Mesenchymal stem cell (in vitro differentiated cells and primary cell): ENCODE results near the gene TERT.

ENCODE experiments used
- DNase-seq: peaks from one replicate; pipeline ENCODE4 v3.0.0-alpha.2; 2013
- H2AFZ ChIP-seq: one replicate; pipeline ENCODE4 v1.6.1; 2013; ENCODE audit warnings: low read depth, mild to moderate bottlenecking, control low read depth, inconsistent platforms, low read length, moderate library complexity
- H2AK5ac ChIP-seq: 2 replicates; pipeline ENCODE4 v1.6.1; 2013; ENCODE audit warnings: low read length, moderate library complexity, mild to moderate bottlenecking, inconsistent platforms; ENCODE audit not compliant: severe bottlenecking
- H2BK120ac ChIP-seq: one replicate; pipeline ENCODE4 v1.6.1; 2013; ENCODE audit warnings: low read depth, mild to moderate bottlenecking, inconsistent platforms, low read length, moderate library complexity
- H2BK12ac ChIP-seq, 2 experiments: one replicate each; pipeline ENCODE4 v1.6.1; 2013; ENCODE audit warnings: inconsistent platforms in 2 of 2, low read length in 2 of 2, mild to moderate bottlenecking in 2 of 2, moderate library complexity in 2 of 2, control low read depth in 1 of 2
- H2BK15ac ChIP-seq: one replicate; pipeline ENCODE4 v1.6.1; 2013; ENCODE audit warnings: mild to moderate bottlenecking, low read depth, inconsistent platforms; ENCODE audit not compliant: poor library complexity, severe bottlenecking
- H2BK5ac ChIP-seq: 2 replicates; pipeline ENCODE4 v1.6.1; 2013; ENCODE audit warnings: low read depth, mild to moderate bottlenecking, low read length, control low read depth, inconsistent platforms; ENCODE audit not compliant: poor library complexity, severe bottlenecking
- H3K14ac ChIP-seq, 2 experiments: one replicate each; pipeline ENCODE4 v1.6.1; 2013; ENCODE audit warnings: inconsistent platforms in 2 of 2, low read length in 2 of 2, control low read depth in 1 of 2, mild to moderate bottlenecking in 1 of 2, moderate library complexity in 1 of 2
- H3K18ac ChIP-seq, 2 experiments: one replicate each; pipeline ENCODE4 v1.6.1; 2013; ENCODE audit warnings: inconsistent platforms in 2 of 2, low read length in 2 of 2, control low read depth in 1 of 2, low read depth in 1 of 2, mild to moderate bottlenecking in 1 of 2
- H3K23ac ChIP-seq, 2 experiments: one replicate each; pipeline ENCODE4 v1.6.1; 2013; ENCODE audit warnings: inconsistent platforms in 2 of 2, low read length in 2 of 2, mild to moderate bottlenecking in 2 of 2, moderate library complexity in 2 of 2, control low read depth in 1 of 2
- H3K27ac ChIP-seq: 2 replicates; pipeline ENCODE4 v1.5.1; 2013; ENCODE audit warnings: mild to moderate bottlenecking, moderate library complexity, low read length, control low read depth, inconsistent platforms; ENCODE audit not compliant: poor library complexity, severe bottlenecking
- H3K27me3 ChIP-seq, 2 experiments: 2 replicates each; pipeline versions ENCODE4 v1.6.1 to v1.7.0; 2013; ENCODE audit warnings: low read length in 2 of 2, mild to moderate bottlenecking in 2 of 2, moderate library complexity in 2 of 2, control low read depth in 1 of 2, inconsistent platforms in 1 of 2; ENCODE audit not compliant: control insufficient read depth in 1 of 2, insufficient read depth in 1 of 2
- H3K36me3 ChIP-seq, 2 experiments: 2 replicates each; pipeline versions ENCODE4 v1.6.1 to v1.7.0; 2013; ENCODE audit warnings: low read length in 2 of 2, control low read depth in 1 of 2, inconsistent platforms in 1 of 2, low read depth in 1 of 2, mild to moderate bottlenecking in 1 of 2; ENCODE audit not compliant: insufficient read depth in 2 of 2, control insufficient read depth in 1 of 2
- H3K4ac ChIP-seq, 2 experiments: one replicate each; pipeline ENCODE4 v1.6.1; 2013; ENCODE audit warnings: inconsistent platforms in 2 of 2, low read length in 2 of 2, mild to moderate bottlenecking in 2 of 2, moderate library complexity in 2 of 2, control low read depth in 1 of 2, low read depth in 1 of 2
- H3K4me1 ChIP-seq: 2 replicates; pipeline ENCODE4 v1.6.1; 2013; ENCODE audit warnings: low read depth, low read length, control low read depth; ENCODE audit not compliant: control insufficient read depth, insufficient read depth
- H3K4me2 ChIP-seq: 2 replicates; pipeline ENCODE4 v1.6.1; 2013; ENCODE audit warnings: low read length, mild to moderate bottlenecking, inconsistent platforms; ENCODE audit not compliant: poor library complexity, severe bottlenecking
- H3K4me3 ChIP-seq, 2 experiments: 2 replicates each; pipeline versions ENCODE4 v1.5.1 to v1.7.0; 2013; ENCODE audit warnings: low read length in 2 of 2, mild to moderate bottlenecking in 2 of 2, control low read depth in 1 of 2, low read depth in 1 of 2; ENCODE audit not compliant: insufficient read depth in 1 of 2
- H3K79me1 ChIP-seq: replicated peaks from 2 replicates; pipeline ENCODE4 v1.6.1; 2013; ENCODE audit warnings: mild to moderate bottlenecking, control low read depth, low read length, inconsistent platforms; ENCODE audit not compliant: poor library complexity, severe bottlenecking
- H3K9ac ChIP-seq: 2 replicates; pipeline ENCODE4 v1.7.0; 2013; ENCODE audit warnings: mild to moderate bottlenecking, low read length, moderate library complexity
- H3K9me3 ChIP-seq: 2 replicates; pipeline ENCODE4 v1.7.0; 2013; ENCODE audit warnings: mild to moderate bottlenecking, low read length; ENCODE audit not compliant: control insufficient read depth
- H4K8ac ChIP-seq: one replicate; pipeline ENCODE4 v1.6.1; 2013; ENCODE audit warnings: inconsistent platforms, mild to moderate bottlenecking, low read length, moderate library complexity
- H4K91ac ChIP-seq: one replicate; pipeline ENCODE4 v1.6.1; 2013; ENCODE audit warnings: mild to moderate bottlenecking, low read length, inconsistent platforms
- WGBS: methylation state at CpG from one replicate; pipeline ENCODE4 v1.1.7; 2013; ENCODE audit warnings: mixed read lengths; 5-methylcytosine and 5-hydroxymethylcytosine counted together

The TERT gene

DNA sequence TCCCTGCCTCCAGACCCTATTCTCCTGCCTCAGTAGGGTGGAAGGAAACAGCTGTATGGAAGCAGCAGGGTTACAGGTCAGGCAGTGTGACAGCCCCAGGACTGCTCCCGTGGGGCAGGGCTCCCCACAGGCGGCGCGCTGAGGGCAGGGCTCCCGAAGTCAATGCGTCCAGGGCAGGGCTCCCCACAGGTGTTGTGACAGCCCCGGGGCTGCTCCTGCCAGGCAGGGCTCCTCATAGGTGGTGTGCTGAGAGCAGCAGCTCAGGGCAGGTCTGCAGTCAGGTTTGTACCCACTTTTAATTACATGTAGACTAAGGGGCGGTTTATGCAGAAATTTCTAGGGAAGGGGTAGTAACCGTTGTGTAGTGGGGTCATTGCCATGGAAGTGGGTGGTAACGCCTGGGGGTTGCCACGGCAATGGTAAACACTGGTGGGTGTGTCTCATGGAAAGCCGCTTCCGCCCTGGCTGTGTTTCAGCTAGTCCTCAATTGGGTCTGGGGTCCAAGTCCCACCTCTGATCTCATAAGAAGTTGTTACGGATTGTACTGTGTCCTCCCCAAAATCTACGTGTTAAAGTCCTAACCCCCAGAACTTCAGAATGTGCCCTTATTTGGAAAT is 16.7 kb upstream of the TERT start:
- H2BK5ac ChIP-seq = no peak overlapping the region
- peaks cover 4% of the 10 kb centered on the region for H3K9me3 ChIP-seq
- H2BK15ac ChIP-seq = no peak overlapping the region
- no peak overlapping the region for H3K4me2 ChIP-seq
- no peak overlapping the region for H3K27ac ChIP-seq
- H3K36me3 ChIP-seq = peaks cover 0 to 3% of the 10 kb centered on the region in 2 experiments
- DNase-seq = no peak
- H3K79me1 ChIP-seq = no peaks in the 10 kb centered on the region
- H2BK12ac ChIP-seq = no peak overlapping the region
- no peak overlapping the region for H2BK120ac ChIP-seq
- H4K8ac ChIP-seq = no peak overlapping the region
- peaks cover 0 to 44% of the 10 kb centered on the region in 2 experiments for H3K27me3 ChIP-seq
- no peak overlapping the region for H3K18ac ChIP-seq
- no peak overlapping the region for H3K9ac ChIP-seq
- H2AK5ac ChIP-seq = no peak overlapping the region
- no peak overlapping the region for H2AFZ ChIP-seq
- H3K14ac ChIP-seq = no peak overlapping the region
- H3K4ac ChIP-seq = no peak overlapping the region
- H4K91ac ChIP-seq = no peak overlapping the region
- 86% methylated on average over 14 of the region's 15 CpGs for WGBS
- no peak overlapping the region for H3K23ac ChIP-seq
- peaks cover 10% of the 10 kb centered on the region for H3K4me1 ChIP-seq
- H3K4me3 ChIP-seq = no peak overlapping the region

DNA sequence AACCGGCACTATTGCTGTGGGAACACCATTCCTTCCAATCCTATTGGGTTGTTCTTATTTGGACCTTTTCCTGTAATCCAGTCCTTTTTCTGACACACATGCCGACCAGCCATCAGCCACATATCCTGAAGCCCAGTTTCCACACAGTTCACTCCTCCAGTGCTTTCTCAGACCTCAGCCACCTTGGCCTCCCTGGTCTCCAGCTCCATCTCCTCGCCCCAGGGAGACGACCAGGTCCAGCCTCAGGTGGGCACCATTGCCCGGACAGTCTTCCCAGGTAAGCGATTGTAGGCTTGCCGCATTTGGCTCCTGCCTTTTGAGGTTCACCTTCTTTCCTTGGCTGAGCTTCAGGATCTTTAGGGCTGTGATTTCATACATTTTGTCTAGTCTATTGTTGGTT is 15.2 kb upstream of the TERT start:
- no peak overlapping the region for H4K91ac ChIP-seq
- H3K23ac ChIP-seq = no peak overlapping the region
- no peak overlapping the region for H2AFZ ChIP-seq
- H2BK120ac ChIP-seq = no peak overlapping the region
- no peaks in the 10 kb centered on the region for H3K4me1 ChIP-seq
- H2BK15ac ChIP-seq = no peak overlapping the region
- no peak overlapping the region for H3K4ac ChIP-seq
- no peak overlapping the region for H2AK5ac ChIP-seq
- no peak overlapping the region for H4K8ac ChIP-seq
- WGBS = 88% methylated on average over 7 of the region's 7 CpGs
- no peak overlapping the region for H3K18ac ChIP-seq
- no peaks in the 10 kb centered on the region for H3K79me1 ChIP-seq
- no peak for DNase-seq
- H2BK5ac ChIP-seq = no peak overlapping the region
- no peak overlapping the region for H3K27ac ChIP-seq
- no peak overlapping the region for H3K14ac ChIP-seq
- no peak overlapping the region for H3K9ac ChIP-seq
- peaks cover 4% of the 10 kb centered on the region for H3K9me3 ChIP-seq
- no peak overlapping the region for H3K4me3 ChIP-seq
- H3K36me3 ChIP-seq = no peaks in the 10 kb centered on the region
- no peak overlapping the region for H3K4me2 ChIP-seq
- H3K27me3 ChIP-seq = peaks cover 0 to 42% of the 10 kb centered on the region in 2 experiments
- H2BK12ac ChIP-seq = no peak overlapping the region

DNA sequence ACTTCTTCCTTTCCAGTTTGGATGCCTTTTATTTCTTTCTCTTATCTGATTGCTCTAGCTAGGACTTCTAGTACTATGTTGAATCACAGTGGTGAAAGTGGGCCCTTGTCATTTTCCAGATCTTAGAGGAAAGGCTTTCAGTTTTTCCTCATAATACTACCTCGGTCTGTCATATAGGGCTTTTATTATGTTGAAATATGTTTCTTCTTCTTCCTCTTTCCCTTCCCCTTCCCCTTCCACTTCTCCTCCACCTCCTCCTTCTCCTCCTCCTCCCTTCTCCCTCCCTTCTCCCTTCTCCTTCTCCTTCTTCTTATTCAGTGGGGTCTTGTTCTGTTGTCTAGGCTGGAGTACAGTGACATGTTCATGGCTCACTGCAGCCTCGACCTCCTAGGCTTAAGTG is 9.2 kb upstream of the TERT start:
- Histone ChIP-seq H3K23ac (no peak overlapping the region), H3K36me3 (no peaks in the 10 kb centered on the region), H3K4me2 (no peak overlapping the region), H3K18ac (no peak overlapping the region), H3K79me1 (no peaks in the 10 kb centered on the region), H2BK12ac (no peak overlapping the region), H3K9me3 (peaks cover 7% of the 10 kb centered on the region), H2BK5ac (no peak overlapping the region), H3K27me3 (peaks cover 20 to 54% of the 10 kb centered on the region in 2 experiments), H2BK120ac (no peak overlapping the region), H2AFZ (no peak overlapping the region), H4K8ac (no peak overlapping the region), H3K4me3 (no peak overlapping the region), H2BK15ac (no peak overlapping the region), H4K91ac (no peak overlapping the region), H3K27ac (no peak overlapping the region), H3K9ac (no peak overlapping the region), H3K4ac (no peak overlapping the region), H3K4me1 (no peaks in the 10 kb centered on the region), H2AK5ac (no peak overlapping the region), H3K14ac (no peak overlapping the region)
- 44% methylated on average over 1 of the region's 2 CpGs for WGBS
- DNase-seq = no peak

DNA sequence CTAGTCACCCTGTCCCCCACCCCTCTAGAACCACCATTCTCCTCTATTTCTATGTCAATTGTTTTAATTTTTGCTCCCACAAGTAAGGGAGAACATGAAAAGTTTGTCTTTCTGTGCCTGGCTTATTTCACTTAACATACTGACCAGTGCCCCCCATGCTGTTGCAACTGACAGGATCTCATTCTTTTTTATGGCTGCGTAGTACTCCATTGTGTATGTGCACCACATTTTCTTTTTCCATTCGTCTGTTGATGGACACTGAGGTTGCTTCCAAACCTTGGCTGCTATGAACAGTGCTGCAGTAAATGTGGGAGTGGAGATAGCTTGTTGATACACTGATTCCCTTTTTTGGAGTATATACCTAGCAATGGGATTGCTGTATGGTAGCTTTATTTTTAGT is 7.4 kb upstream of the TERT start:
- Histone ChIP-seq H2AFZ (no peak overlapping the region), H4K8ac (no peak overlapping the region), H3K18ac (no peak overlapping the region), H2BK120ac (no peak overlapping the region), H2AK5ac (no peak overlapping the region), H3K9me3 (peaks cover 7% of the 10 kb centered on the region), H2BK12ac (no peak overlapping the region), H3K36me3 (no peaks in the 10 kb centered on the region), H3K23ac (no peak overlapping the region), H3K27ac (no peak overlapping the region), H3K14ac (no peak overlapping the region), H3K79me1 (no peaks in the 10 kb centered on the region), H3K4me2 (no peak overlapping the region), H3K9ac (no peak overlapping the region), H3K4me3 (no peak overlapping the region), H3K4me1 (no peaks in the 10 kb centered on the region), H4K91ac (no peak overlapping the region), H3K4ac (no peak overlapping the region), H3K27me3 (peaks cover 35 to 64% of the 10 kb centered on the region in 2 experiments), H2BK15ac (no peak overlapping the region), H2BK5ac (no peak overlapping the region)
- no peak for DNase-seq
- WGBS = 85% methylated on average over 2 of the region's 2 CpGs
